Activated effector memory CD4-positive, alpha-beta T cell treated with anti-CD3 and anti-CD28 coated beads, Interleukin-2, amount 50 U/mL, for 16 hours (primary cell): ENCODE results near the gene IL7R.

Source experiments
- DNase-seq: peaks from one replicate; pipeline ENCODE4 v3.0.0-alpha.2; 2020

IL7R gene

DNA sequence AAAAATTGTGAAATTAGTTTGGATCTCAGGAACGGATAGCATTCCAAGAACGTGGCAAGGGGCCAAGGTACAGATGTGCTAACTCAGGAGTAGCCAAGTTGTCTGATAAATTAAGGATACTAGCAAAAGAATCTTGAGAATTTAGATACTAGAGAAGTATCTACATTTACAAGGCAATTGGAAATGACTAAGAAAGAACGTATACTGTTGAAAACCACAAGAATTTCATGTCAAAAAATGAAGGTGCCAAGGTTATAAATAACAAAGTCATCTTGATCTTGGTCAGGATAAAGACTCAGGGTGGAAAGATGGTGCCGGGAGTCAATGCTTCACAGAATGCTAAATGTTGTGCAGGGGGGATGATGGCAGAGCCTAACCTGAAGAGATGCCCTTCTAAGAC lies 62.5 kb downstream of the IL7R start:
- no peak for DNase-seq

DNA sequence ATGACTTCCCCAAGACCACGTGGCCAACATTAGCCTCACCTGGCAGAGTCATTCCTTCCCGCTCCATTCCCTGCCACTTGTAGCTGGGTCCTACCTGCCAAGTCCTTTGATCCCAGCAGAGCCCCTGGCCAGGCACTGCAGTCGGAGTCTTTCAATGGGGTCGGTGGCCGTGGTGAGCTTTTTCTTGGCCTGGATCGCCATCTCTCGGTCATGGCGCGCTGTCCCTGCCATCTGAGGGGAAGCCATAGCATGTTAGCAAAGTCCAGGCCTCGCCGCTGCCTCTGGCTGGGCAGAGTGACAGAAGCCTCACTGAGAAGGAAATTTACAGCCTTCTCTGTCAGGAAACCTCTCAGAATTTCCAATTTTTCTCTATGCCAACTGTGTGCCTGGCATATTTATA lies 64.2 kb downstream of the IL7R start:
- no peak for DNase-seq

DNA sequence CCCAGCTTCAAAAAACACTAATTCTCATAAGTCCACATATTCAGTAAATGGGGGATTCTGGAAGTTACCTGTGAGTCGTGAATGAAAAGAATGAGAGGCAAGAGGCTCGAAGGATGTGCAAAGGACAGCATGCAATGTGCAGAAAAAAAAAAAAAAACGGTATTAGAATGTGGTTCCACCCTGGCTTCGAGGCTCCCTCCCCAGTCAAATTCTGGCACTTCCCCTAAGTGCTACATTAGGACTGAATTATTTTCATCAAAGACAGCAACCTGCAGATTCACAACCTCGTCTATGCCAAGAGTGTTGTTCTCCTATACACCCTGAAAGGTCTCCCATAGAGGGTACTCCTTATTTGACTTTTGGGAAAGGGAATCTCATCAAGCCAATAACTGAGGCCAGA lies 65.2 kb downstream of the IL7R start:
- no peak for DNase-seq

DNA sequence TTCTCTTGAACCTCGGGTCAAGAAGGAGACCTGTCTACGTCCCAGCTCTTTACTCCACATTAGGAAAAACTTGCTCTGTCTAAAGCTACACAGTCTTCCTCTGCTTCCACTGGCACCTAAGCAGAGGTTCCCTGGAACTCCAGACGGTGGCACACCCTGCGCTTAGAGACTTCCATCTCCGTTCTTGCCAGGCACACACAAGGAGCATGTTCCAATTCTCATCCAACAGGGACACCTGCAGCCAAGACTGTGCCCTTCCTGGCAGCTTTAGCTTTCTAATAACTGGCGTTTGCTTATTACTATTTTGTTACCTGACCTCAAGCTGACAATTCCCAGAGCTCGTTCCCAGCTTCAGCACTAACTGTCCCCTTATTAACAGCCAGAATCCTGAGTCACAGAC lies 65.8 kb downstream of the IL7R start:
- no peak for DNase-seq

GRCh38 chr5:35924122-35924949 lies 67.6 kb downstream of the IL7R start:
- DNase-seq, result no peak

- peak; percentile 93 for DNase-seq
Observed at GRCh38 chr5:35924950-35925722, 68.4 kb downstream of the IL7R start.

DNA sequence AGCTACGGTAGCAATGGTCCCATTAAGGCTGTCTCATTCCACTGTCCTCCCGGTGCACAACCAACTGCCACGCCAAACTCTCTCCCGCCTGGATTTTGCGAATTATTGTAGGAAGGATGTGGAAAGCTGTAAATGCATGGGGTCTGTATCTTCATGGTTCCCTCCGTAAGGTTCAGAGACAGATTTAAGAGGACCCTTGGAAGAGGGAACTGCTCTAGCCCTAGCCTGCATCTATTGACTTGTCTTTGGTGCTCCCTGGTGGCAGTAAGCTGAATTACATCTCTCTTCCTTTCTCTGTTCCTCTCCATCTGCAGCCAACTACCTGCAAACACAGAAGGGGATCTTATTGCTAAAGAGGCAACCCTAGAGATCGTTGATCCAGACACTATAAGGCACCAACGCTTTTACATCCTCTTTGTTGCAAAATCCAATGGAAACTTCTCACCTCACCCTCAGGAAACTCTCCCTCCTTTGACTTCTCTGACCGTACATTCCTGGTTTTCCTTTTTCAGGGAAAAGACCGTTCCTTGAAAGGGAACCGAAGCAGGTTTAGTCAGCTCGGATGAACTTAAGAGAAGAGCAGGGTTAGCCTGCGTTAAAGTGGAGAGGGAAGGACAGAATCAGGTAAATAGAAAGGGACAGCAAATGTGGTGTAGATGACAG lies 69.8 kb downstream of the IL7R start:
- DNase-seq, result peak; percentile 68
